GM12872 (cell line): ENCODE measurements around the gene CDH11.

Source experiments
- CTCF ChIP-seq: IDR thresholded peaks from 3 replicates; pipeline ENCODE4 v1.5.1; 2011; ENCODE audit warnings: low read depth, mild to moderate bottlenecking, low read length, moderate library complexity; ENCODE audit not compliant: insufficient read depth

Gene CDH11

GRCh38 chr16:64910356-64910755 is 211.5 kb downstream of the CDH11 start:
- no peak for TF ChIP-seq CTCF

GRCh38 chr16:64907844-64908243 is 214.0 kb downstream of the CDH11 start:
- no peak for TF ChIP-seq CTCF

GRCh38 chr16:64903770-64904169 is 218.1 kb downstream of the CDH11 start:
- no peak for TF ChIP-seq CTCF

GRCh38 chr16:64900517-64900916 is 221.3 kb downstream of the CDH11 start:
- no peak for TF ChIP-seq CTCF

- no peak for TF ChIP-seq CTCF
These were observed 221.8 kb downstream of the CDH11 start for GRCh38 chr16:64900019-64900418.

- TF ChIP-seq CTCF = no peak
These were observed 223.7 kb downstream of the CDH11 start for GRCh38 chr16:64898159-64898558.
